SK-N-MC (cell line): ENCODE results near the gene DEPDC1B.

Source experiments
- EZH2 ChIP-seq: fragments of 200-600 bp; sonication (generic); IDR thresholded peaks from one replicate; pipeline ENCODE4 v1.6.1; 2017; ENCODE audit warnings: antibody characterized with exemption
- POLR2AphosphoS5 ChIP-seq: IDR thresholded peaks from 2 replicates; pipeline ENCODE4 v1.6.1; 2012; ENCODE audit warnings: mild to moderate bottlenecking, low read depth, low read length, borderline replicate concordance

DNA sequence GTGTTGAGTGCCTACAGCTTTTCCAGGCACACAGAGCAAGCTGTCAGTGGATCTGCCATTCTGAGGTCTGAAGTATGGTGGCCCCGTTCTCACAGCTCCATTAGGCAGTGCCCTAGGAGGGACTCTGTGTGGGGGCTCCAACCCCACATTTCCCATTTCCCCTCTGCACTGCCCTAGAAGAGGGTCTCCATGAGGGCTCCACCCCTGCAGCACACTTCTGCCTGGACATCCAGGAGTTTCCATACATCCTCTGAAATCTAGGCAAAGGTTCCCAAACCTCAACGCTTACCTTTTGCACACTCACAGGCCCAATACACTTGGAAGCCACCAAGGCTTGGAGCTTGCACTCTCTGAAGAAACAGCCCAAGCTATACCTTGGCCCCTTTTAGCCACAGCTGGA, 131.3 kb downstream of the DEPDC1B start:
- TF ChIP-seq POLR2AphosphoS5 (no peak), EZH2 (no peak)
